ENCODE data around the gene SIMC1. TPM values are rescaled to one million over a fixed set of nuclear protein-coding genes. Genes with fewer than 3 reads are reported as not detected.

The SIMC1 gene
- total and polyA plus RNA-seq, 2 donors (not counting 1 experiment from before 2014, with no cell fraction given), result 4.6 to 7.9 TPM

GRCh38 chr5:176356179-176356566 is 117.9 kb downstream of the SIMC1 start:
- Histone ChIP-seq H3K36me3 (ENCODE audit: control insufficient read depth, insufficient read depth, low read length) (peaks cover 8% of the 10 kb centered on the region), H3K27me3 (ENCODE audit: control insufficient read depth, insufficient read depth, low read length) (no peaks in the 10 kb centered on the region), H3K9me3 (ENCODE audit: control insufficient read depth, insufficient read depth, low read depth, low read length) (no peaks in the 10 kb centered on the region), H3K27ac (ENCODE audit: insufficient read depth, low read length) (no peak overlapping the region), H3K4me2 (ENCODE audit: extremely low read depth, insufficient read depth, low read length) (no peak overlapping the region), H4K20me1 (ENCODE audit: control insufficient read depth, extremely low read depth, insufficient read depth, low read length) (no peaks in the 10 kb centered on the region), H3K4me1 (ENCODE audit: control insufficient read depth, extremely low read depth, insufficient read depth, low read length) (peaks cover 2% of the 10 kb centered on the region), H3K4me3 (replicated peaks in 1 of 4; ENCODE audit: control extremely low read depth in 1 of 4, insufficient read depth in 1 of 4, low read depth in 3 of 4, low read length in 4 of 4) (no peak overlapping the region), H2AFZ (ENCODE audit: low read length) (no peak overlapping the region), H3K9ac (ENCODE audit: insufficient read depth, low read length) (no peak overlapping the region), H3K79me2 (ENCODE audit: control insufficient read depth, insufficient read depth, low read length) (peaks cover 47% of the 10 kb centered on the region)
- no peak for DNase-seq (ENCODE audit: low read depth in 2 of 2)
- TF ChIP-seq CTCF (conservative IDR thresholded peaks at IDR 0.05 in 1 of 2, IDR thresholded peaks at IDR 0.05 in 1 of 2; ENCODE audit: low read depth in 1 of 2, low read length in 2 of 2) (no peak), EZH2 (IDR thresholded peaks at IDR 0.05; ENCODE audit: low read length, missing control alignments) (no peak)

- DNase-seq (ENCODE audit: low read depth in 2 of 2), result peak; percentile 15 to 62
- TF ChIP-seq CTCF (conservative IDR thresholded peaks at IDR 0.05 in 1 of 2, IDR thresholded peaks at IDR 0.05 in 1 of 2; ENCODE audit: low read depth in 1 of 2, low read length in 2 of 2), result no peak
- no peak for TF ChIP-seq EZH2 (IDR thresholded peaks at IDR 0.05; ENCODE audit: low read length, missing control alignments)
- Histone ChIP-seq H3K4me1 (ENCODE audit: control insufficient read depth, extremely low read depth, insufficient read depth, low read length) (peaks cover 2% of the 10 kb centered on the region), H2AFZ (ENCODE audit: low read length) (no peak overlapping the region), H3K27me3 (ENCODE audit: control insufficient read depth, insufficient read depth, low read length) (no peaks in the 10 kb centered on the region), H3K9me3 (ENCODE audit: control insufficient read depth, insufficient read depth, low read depth, low read length) (no peaks in the 10 kb centered on the region), H3K79me2 (ENCODE audit: control insufficient read depth, insufficient read depth, low read length) (peaks cover 45% of the 10 kb centered on the region), H3K36me3 (ENCODE audit: control insufficient read depth, insufficient read depth, low read length) (peaks cover 5% of the 10 kb centered on the region), H4K20me1 (ENCODE audit: control insufficient read depth, extremely low read depth, insufficient read depth, low read length) (no peaks in the 10 kb centered on the region), H3K4me2 (ENCODE audit: extremely low read depth, insufficient read depth, low read length) (no peak overlapping the region), H3K4me3 (replicated peaks in 1 of 4; ENCODE audit: control extremely low read depth in 1 of 4, insufficient read depth in 1 of 4, low read depth in 3 of 4, low read length in 4 of 4) (peak overlapping the region in 2 of 4 experiments; percentile 40 to 41), H3K9ac (ENCODE audit: insufficient read depth, low read length) (no peak overlapping the region), H3K27ac (ENCODE audit: insufficient read depth, low read length) (no peak overlapping the region)
Observed at GRCh38 chr5:176359658-176360057, 121.4 kb downstream of the SIMC1 start.

GRCh38 chr5:176360894-176361436 is 122.7 kb downstream of the SIMC1 start:
- H3K4me3 ChIP-seq (replicated peaks in 1 of 4; ENCODE audit: control extremely low read depth in 1 of 4, insufficient read depth in 1 of 4, low read depth in 3 of 4, low read length in 4 of 4), result peak overlapping the region; percentile 88 to 99 (median 90)
- H2AFZ ChIP-seq (ENCODE audit: low read length), result peak overlapping the region; percentile 85
- no peaks in the 10 kb centered on the region for H4K20me1 ChIP-seq (ENCODE audit: control insufficient read depth, extremely low read depth, insufficient read depth, low read length)
- peak overlapping the region; percentile 71 for H3K4me2 ChIP-seq (ENCODE audit: extremely low read depth, insufficient read depth, low read length)
- peaks cover 4% of the 10 kb centered on the region for H3K4me1 ChIP-seq (ENCODE audit: control insufficient read depth, extremely low read depth, insufficient read depth, low read length)
- peak overlapping the region; percentile 84 for H3K9ac ChIP-seq (ENCODE audit: insufficient read depth, low read length)
- peaks cover 5% of the 10 kb centered on the region for H3K36me3 ChIP-seq (ENCODE audit: control insufficient read depth, insufficient read depth, low read length)
- no peak for TF ChIP-seq EZH2 (IDR thresholded peaks at IDR 0.05; ENCODE audit: low read length, missing control alignments)
- no peak for TF ChIP-seq CTCF (conservative IDR thresholded peaks at IDR 0.05 in 1 of 2, IDR thresholded peaks at IDR 0.05 in 1 of 2; ENCODE audit: low read depth in 1 of 2, low read length in 2 of 2)
- peak in 1 of 2 donors; percentile 7 for DNase-seq (ENCODE audit: low read depth in 2 of 2)
- no peaks in the 10 kb centered on the region for H3K27me3 ChIP-seq (ENCODE audit: control insufficient read depth, insufficient read depth, low read length)
- H3K9me3 ChIP-seq (ENCODE audit: control insufficient read depth, insufficient read depth, low read depth, low read length), result no peaks in the 10 kb centered on the region
- H3K79me2 ChIP-seq (ENCODE audit: control insufficient read depth, insufficient read depth, low read length), result peaks cover 37% of the 10 kb centered on the region
- peak overlapping the region; percentile 62 for H3K27ac ChIP-seq (ENCODE audit: insufficient read depth, low read length)

Data from fibroblast of lung (primary cell).